Uterus (tissue), 2 donors: Measurements from ENCODE around the gene CCDC74B.
"Not testable (repeated sequence)": the region's sequence is repeated elsewhere in the genome, so short reads cannot be mapped to it uniquely, and the experiment has no call there.

ENCODE experiments used
- POLR2A ChIP-seq, 2 donors: fragments of 450-650 bp; IDR thresholded peaks; one replicate each; pipeline ENCODE4 v1.6.1; 2016; ENCODE audit warnings: antibody characterized with exemption in 2 of 2, mild to moderate bottlenecking in 1 of 2, moderate library complexity in 1 of 2
- TF ChIP-seq, protein P1 (sequence below), 4 experiments: fragments of 200-600 bp in 2 of 4; fragments of 450-650 bp in 2 of 4; sonication (generic) in 2 of 4; IDR thresholded peaks; one replicate each; pipeline ENCODE4 v1.5.1; 2016 to 2019; ENCODE audit warnings: antibody characterized with exemption in 4 of 4, mild to moderate bottlenecking in 2 of 4, moderate library complexity in 1 of 4

DNA sequence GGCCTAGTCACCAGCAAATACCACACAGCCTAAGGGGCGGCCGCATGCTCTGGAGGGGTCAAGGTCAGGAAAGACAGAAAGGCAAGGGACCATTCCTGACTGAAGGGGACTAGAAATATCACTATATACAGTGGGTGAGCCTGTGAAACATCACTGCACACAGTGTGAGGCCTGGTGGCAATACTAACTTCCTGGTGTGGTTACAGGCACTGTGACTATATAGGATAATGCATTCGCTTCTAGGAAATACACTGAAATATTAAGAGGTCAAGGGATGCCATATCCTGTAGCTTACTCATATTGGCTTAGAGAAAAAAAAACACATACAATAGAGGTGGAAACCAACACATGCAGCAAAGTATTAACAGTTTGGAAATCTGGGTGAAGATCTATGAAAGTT is 24.3 kb upstream of the CCDC74B start:
- TF ChIP-seq, protein P1, sequence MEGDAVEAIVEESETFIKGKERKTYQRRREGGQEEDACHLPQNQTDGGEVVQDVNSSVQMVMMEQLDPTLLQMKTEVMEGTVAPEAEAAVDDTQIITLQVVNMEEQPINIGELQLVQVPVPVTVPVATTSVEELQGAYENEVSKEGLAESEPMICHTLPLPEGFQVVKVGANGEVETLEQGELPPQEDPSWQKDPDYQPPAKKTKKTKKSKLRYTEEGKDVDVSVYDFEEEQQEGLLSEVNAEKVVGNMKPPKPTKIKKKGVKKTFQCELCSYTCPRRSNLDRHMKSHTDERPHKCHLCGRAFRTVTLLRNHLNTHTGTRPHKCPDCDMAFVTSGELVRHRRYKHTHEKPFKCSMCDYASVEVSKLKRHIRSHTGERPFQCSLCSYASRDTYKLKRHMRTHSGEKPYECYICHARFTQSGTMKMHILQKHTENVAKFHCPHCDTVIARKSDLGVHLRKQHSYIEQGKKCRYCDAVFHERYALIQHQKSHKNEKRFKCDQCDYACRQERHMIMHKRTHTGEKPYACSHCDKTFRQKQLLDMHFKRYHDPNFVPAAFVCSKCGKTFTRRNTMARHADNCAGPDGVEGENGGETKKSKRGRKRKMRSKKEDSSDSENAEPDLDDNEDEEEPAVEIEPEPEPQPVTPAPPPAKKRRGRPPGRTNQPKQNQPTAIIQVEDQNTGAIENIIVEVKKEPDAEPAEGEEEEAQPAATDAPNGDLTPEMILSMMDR (IDR thresholded peaks at IDR 0.05): not testable (repeated sequence)
- not testable (repeated sequence) for TF ChIP-seq POLR2A (IDR thresholded peaks at IDR 0.05)
